SK-N-SH (cell line): ENCODE results near the gene HOXC10. TPM values are rescaled to one million over a fixed set of nuclear protein-coding genes. Genes with fewer than 3 reads are reported as not detected.

Source experiments
- CTCF ChIA-PET: fragments of 300-600, 350-600 bp; formaldehyde crosslinking; extraction: SDS; loops from one replicate; lab custom pipeline; 2021; lab: Yijun Ruan, JAX
- POLR2A ChIA-PET: fragments of 350-600 bp; sonication (Branson Sonifier 250); formaldehyde crosslinking; extraction: SDS; loops from one replicate; lab custom pipeline; 2020; ENCODE audit warnings: antibody characterized with exemption, inconsistent platforms; lab: Yijun Ruan, JAX
- DNase-seq: peaks from one replicate; pipeline ENCODE4 v3.0.0; 2012
- H2AFZ ChIP-seq: fragments of 200-600 bp; sonication (generic); 2 replicates; pipeline ENCODE4 v1.8.1; 2016; ENCODE audit warnings: antibody characterized with exemption, mild to moderate bottlenecking, low read depth
- H3F3A ChIP-seq: fragments of 200-600 bp; sonication (generic); replicated peaks from 2 replicates; pipeline ENCODE3; 2016; ENCODE audit warnings: antibody characterized with exemption, mild to moderate bottlenecking; ENCODE audit not compliant: insufficient read depth
- H3K27ac ChIP-seq, 2 experiments: fragments of 200-500 bp in 1 of 2; fragments of 200-600 bp in 1 of 2; sonication (Bioruptor generic) in 1 of 2; sonication (generic), shearing (Covaris generic) in 1 of 2; 2 replicates each; pipeline versions ENCODE4 v1.5.1 to v1.6.1; 2014 to 2016; ENCODE audit warnings: low read depth in 2 of 2, inconsistent platforms in 1 of 2, low read length in 1 of 2, mild to moderate bottlenecking in 1 of 2, mixed read lengths in 1 of 2
- H3K27me3 ChIP-seq: fragments of 200-600 bp; sonication (generic), shearing (Covaris generic); 2 replicates; pipeline ENCODE4 v1.6.1; 2016; ENCODE audit warnings: mixed run types; ENCODE audit not compliant: insufficient read depth
- H3K36me3 ChIP-seq, 2 experiments: fragments of 200-500 bp in 1 of 2; fragments of 200-600 bp in 1 of 2; sonication (Bioruptor generic) in 1 of 2; sonication (generic) in 1 of 2; replicated peaks in 1 of 2; 2 replicates each; pipeline versions ENCODE3 to v1.5.1; 2014 to 2016; ENCODE audit warnings: low read length in 1 of 2, mild to moderate bottlenecking in 1 of 2; ENCODE audit not compliant: insufficient read depth in 2 of 2, control insufficient read depth in 1 of 2
- H3K4me1 ChIP-seq, 2 experiments: fragments of 200-500 bp in 1 of 2; fragments of 200-600 bp in 1 of 2; sonication (Bioruptor generic) in 1 of 2; sonication (generic), shearing (Covaris generic) in 1 of 2; 2 replicates each; pipeline versions ENCODE4 v1.5.1 to v1.6.1; 2014 to 2016; ENCODE audit warnings: low read depth in 1 of 2, low read length in 1 of 2, mixed run types in 1 of 2; ENCODE audit not compliant: insufficient read depth in 2 of 2, control insufficient read depth in 1 of 2
- H3K4me2 ChIP-seq: fragments of 200-600 bp; sonication (generic), shearing (Covaris generic); 2 replicates; pipeline ENCODE4 v1.6.1; 2017; ENCODE audit warnings: mixed run types
- H3K4me3 ChIP-seq, 2 experiments: fragments of 200-500 bp in 1 of 2; fragments of 200-600 bp in 1 of 2; sonication (Bioruptor generic) in 1 of 2; sonication (generic), shearing (Covaris generic) in 1 of 2; 2 replicates each; pipeline versions ENCODE4 v1.5.1 to v1.8.1; 2014 to 2016; ENCODE audit warnings: low read depth in 2 of 2, inconsistent platforms in 1 of 2, low read length in 1 of 2, mild to moderate bottlenecking in 1 of 2, mixed read lengths in 1 of 2, moderate library complexity in 1 of 2
- H3K79me2 ChIP-seq: fragments of 200-600 bp; sonication (generic); 2 replicates; pipeline ENCODE4 v1.8.1; 2017; ENCODE audit warnings: mild to moderate bottlenecking; ENCODE audit not compliant: insufficient read depth
- H3K9ac ChIP-seq: fragments of 200-600 bp; sonication (generic); 2 replicates; pipeline ENCODE4 v1.6.1; 2017; ENCODE audit warnings: mixed run types
- H3K9me2 ChIP-seq: fragments of 200-600 bp; sonication (generic); 2 replicates; pipeline ENCODE4 v1.6.1; 2017; ENCODE audit warnings: mixed run types
- H3K9me3 ChIP-seq: fragments of 200-600 bp; sonication (generic); 2 replicates; pipeline ENCODE4 v1.6.1; 2017; ENCODE audit warnings: mixed run types, mild to moderate bottlenecking, moderate library complexity
- H4K20me1 ChIP-seq: fragments of 200-600 bp; sonication (generic); 2 replicates; pipeline ENCODE4 v1.6.1; 2017; ENCODE audit warnings: mild to moderate bottlenecking, mixed run types; ENCODE audit not compliant: insufficient read depth
- CHD2 ChIP-seq: fragments of 150-350 bp; IDR thresholded peaks from 2 replicates; pipeline ENCODE4 v1.6.1; 2018; ENCODE audit warnings: low read length; ENCODE audit not compliant: partially characterized antibody
- ELF1 ChIP-seq: IDR thresholded peaks from 2 replicates; pipeline ENCODE4 v1.4.0; 2012
- EP300 ChIP-seq, 2 experiments: IDR thresholded peaks; 2 replicates each; pipeline versions ENCODE4 v1.4.0 to v1.6.1; 2012; ENCODE audit warnings: borderline replicate concordance in 1 of 2, low read depth in 1 of 2, low read length in 1 of 2
- EZH2phosphoT487 ChIP-seq: fragments of 200-600 bp; sonication (generic); IDR thresholded peaks from 2 replicates; pipeline ENCODE4 v1.6.1; 2017; ENCODE audit warnings: low read depth, mixed run types, mild to moderate bottlenecking, antibody characterized with exemption, moderate library complexity, borderline replicate concordance
- FOSL2 ChIP-seq: IDR thresholded peaks from 2 replicates; pipeline ENCODE4 v1.4.0; 2012; ENCODE audit warnings: low read depth, mild to moderate bottlenecking, moderate library complexity, borderline replicate concordance
- GABPA ChIP-seq: IDR thresholded peaks from 2 replicates; pipeline ENCODE4 v1.4.0; 2012; ENCODE audit warnings: low read depth, mild to moderate bottlenecking
- GATA2 ChIP-seq: sonication (generic); formaldehyde crosslinking; IDR thresholded peaks from 2 replicates; pipeline ENCODE4 v1.5.0; 2020; ENCODE audit warnings: mild to moderate bottlenecking, missing genetic modification reagents
- MXI1 ChIP-seq: IDR thresholded peaks from 2 replicates; pipeline ENCODE4 v1.6.1; 2012; ENCODE audit warnings: mild to moderate bottlenecking, low read depth, low read length, improper control_type of control experiment
- NFIC ChIP-seq: IDR thresholded peaks from 2 replicates; pipeline ENCODE4 v1.4.0; 2012; ENCODE audit warnings: borderline replicate concordance
- NRF1 ChIP-seq: IDR thresholded peaks from 2 replicates; pipeline ENCODE4 v1.6.1; 2012; ENCODE audit warnings: low read depth, mild to moderate bottlenecking, low read length
- POLR2AphosphoS5 ChIP-seq: IDR thresholded peaks from 2 replicates; pipeline ENCODE4 v1.6.1; 2012; ENCODE audit warnings: low read depth, low read length
- RCOR1 ChIP-seq: fragments of 150-350 bp; IDR thresholded peaks from 2 replicates; pipeline ENCODE4 v1.6.1; 2017; ENCODE audit warnings: antibody characterized with exemption, low read length
- RFX5 ChIP-seq: IDR thresholded peaks from 2 replicates; pipeline ENCODE4 v1.6.1; 2012; ENCODE audit warnings: mild to moderate bottlenecking, improper control_type of control experiment, low read length
- SIN3A ChIP-seq: IDR thresholded peaks from 2 replicates; pipeline ENCODE4 v1.6.1; 2012; ENCODE audit warnings: low read depth, mild to moderate bottlenecking, low read length, moderate library complexity, borderline replicate concordance
- TAF1 ChIP-seq: IDR thresholded peaks from 2 replicates; pipeline ENCODE4 v1.6.1; 2012; ENCODE audit warnings: low read depth, mild to moderate bottlenecking, low read length, moderate library complexity, borderline replicate concordance
- TCF12 ChIP-seq: IDR thresholded peaks from 2 replicates; pipeline ENCODE4 v1.4.0; 2012
- YY1 ChIP-seq: IDR thresholded peaks from 2 replicates; pipeline ENCODE4 v1.4.0; 2012; ENCODE audit warnings: low read depth, mild to moderate bottlenecking
- WGBS: methylation state at CpG from one replicate; pipeline ENCODE4 v1.1.6; 2017; ENCODE audit warnings: low lambda C conversion rate; 5-methylcytosine and 5-hydroxymethylcytosine counted together
- polyA plus RNA-seq, 3 experiments: library from polyadenylated mRNA; depleted of rRNA; stranded (reverse); fragments of >200 nt; gene quantifications; 2 replicates each; pipeline ENCODE4 v1.2.3, GENCODE V29; 2012
- TF ChIP-seq, protein P1 (sequence below): IDR thresholded peaks from 2 replicates; pipeline ENCODE4 v1.4.0; 2012; ENCODE audit warnings: low read depth
- TF ChIP-seq, protein P2 (sequence below): IDR thresholded peaks from 2 replicates; pipeline ENCODE4 v1.4.0; 2012; ENCODE audit warnings: low read depth, borderline replicate concordance
- TF ChIP-seq, protein P3 (sequence below): fragments of 150-350 bp; IDR thresholded peaks from 2 replicates; pipeline ENCODE4 v1.6.1; 2017; ENCODE audit warnings: antibody characterized with exemption, low read length, low read depth, borderline replicate concordance
- TF ChIP-seq, protein P4 (sequence below): IDR thresholded peaks from 2 replicates; pipeline ENCODE4; 2012

The HOXC10 gene
- polyA plus RNA-seq, 1 of the 3 experiments (the other 2 are of a cell fraction) = 0.03 TPM

DNA sequence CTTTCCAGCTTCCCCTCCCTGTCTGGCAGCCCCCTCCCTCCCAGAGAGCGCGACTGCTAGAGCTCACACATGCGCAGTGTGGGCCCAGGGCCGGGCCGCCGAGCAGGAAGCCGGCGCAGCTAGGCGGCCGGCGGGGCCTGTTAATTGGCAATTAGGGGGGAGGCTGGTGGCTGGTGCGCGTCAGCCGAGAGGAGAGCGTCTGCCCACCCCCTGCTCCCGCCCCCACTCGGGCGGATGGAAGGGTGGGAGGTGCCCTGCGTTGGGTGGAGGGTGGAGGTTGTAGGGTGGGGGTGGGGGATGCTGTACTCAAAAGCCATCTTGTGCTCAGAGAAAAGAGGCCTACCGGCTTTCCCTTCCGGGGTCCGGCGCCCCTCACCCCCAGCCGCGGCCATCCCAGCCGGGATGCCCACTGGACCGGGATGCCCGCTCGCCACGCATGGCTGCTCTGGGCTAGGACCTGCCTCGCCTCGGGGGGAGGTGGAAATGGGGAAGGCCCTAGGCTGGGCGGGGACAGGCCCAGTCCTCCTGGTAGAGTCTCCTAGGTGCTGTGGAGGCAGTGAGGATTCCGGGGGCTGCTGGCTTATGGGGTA, 33.0 kb downstream of the HOXC10 start:
- WGBS = 0% methylated on average over 6 of the region's 34 CpGs
- Histone ChIP-seq H3K79me2 (peaks cover 10% of the 10 kb centered on the region; the same call in 1 of the 2 replicates), H3K27ac (peak overlapping the region; percentile 89 to 99), H3K9ac (peak overlapping the region; percentile 98), H3K36me3 (no peaks in the 10 kb centered on the region), H3K4me2 (peak overlapping the region; percentile 99), H3K27me3 (no peaks in the 10 kb centered on the region), H3F3A (peaks cover 9% of the 10 kb centered on the region), H4K20me1 (no peaks in the 10 kb centered on the region), H2AFZ (peak overlapping the region; percentile 94), H3K4me1 (peaks cover 7 to 36% of the 10 kb centered on the region in 2 experiments; a peak in 2 of 4 replicates), H3K4me3 (peak overlapping the region; percentile 69 to 85), H3K9me3 (no peaks in the 10 kb centered on the region), H3K9me2 (no peaks in the 10 kb centered on the region)
- DNase-seq = peak; percentile 99
- peak; percentile 77 for TF ChIP-seq YY1
- TF ChIP-seq, protein P1, sequence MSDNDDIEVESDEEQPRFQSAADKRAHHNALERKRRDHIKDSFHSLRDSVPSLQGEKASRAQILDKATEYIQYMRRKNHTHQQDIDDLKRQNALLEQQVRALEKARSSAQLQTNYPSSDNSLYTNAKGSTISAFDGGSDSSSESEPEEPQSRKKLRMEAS = 0 out of 2 replicates have a peak, but pooled peaks have one; percentile 19
- no peak for TF ChIP-seq GATA2 (CRISPR knock-in tag)
- peak; percentile 53; the same call in 1 of the 2 replicates for TF ChIP-seq SIN3A
- TF ChIP-seq TCF12 = 0 out of 2 replicates have a peak, but pooled peaks have one; percentile 33
- TF ChIP-seq, protein P2, sequence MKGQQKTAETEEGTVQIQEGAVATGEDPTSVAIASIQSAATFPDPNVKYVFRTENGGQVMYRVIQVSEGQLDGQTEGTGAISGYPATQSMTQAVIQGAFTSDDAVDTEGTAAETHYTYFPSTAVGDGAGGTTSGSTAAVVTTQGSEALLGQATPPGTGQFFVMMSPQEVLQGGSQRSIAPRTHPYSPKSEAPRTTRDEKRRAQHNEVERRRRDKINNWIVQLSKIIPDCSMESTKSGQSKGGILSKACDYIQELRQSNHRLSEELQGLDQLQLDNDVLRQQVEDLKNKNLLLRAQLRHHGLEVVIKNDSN = no peak
- no peak; the same call in 1 of the 2 replicates for TF ChIP-seq RCOR1
- TF ChIP-seq MXI1 = no peak; the same call in 1 of the 2 replicates
- peak; percentile 76 for TF ChIP-seq POLR2AphosphoS5
- no peak for TF ChIP-seq RFX5
- peak; percentile 58 for TF ChIP-seq GABPA
- TF ChIP-seq NRF1 = peak; percentile 92
- TF ChIP-seq CHD2 = peak; percentile 85
- peak in 1 of 2 experiments; percentile 30; a peak in 1 of 4 replicates for TF ChIP-seq EP300 (IDR thresholded peaks at IDR 0.05; ENCODE audit: borderline replicate concordance in 1 of 2, low read depth in 1 of 2, low read length in 1 of 2)
- peak; percentile 75; the same call in 1 of the 2 replicates for TF ChIP-seq TAF1
- TF ChIP-seq ELF1 = peak; percentile 66
- POLR2A ChIA-PET = interaction anchor here (0.6 to 1.8 kb wide), 9 partner anchors 10 to 262 kb away, joined by 3 to 11 read pairs (median 3); partner anchors contain the start of genes CBX5, HNRNPA1, HOXC5 and HOXC6
- CTCF ChIA-PET = interaction anchor here (0.7 to 24.5 kb wide), 11 partner anchors 9 to 342 kb away, joined by 3 to 568 read pairs (median 6); partner anchors contain the start of genes HOXC5, HOXC9 and SMUG1

DNA sequence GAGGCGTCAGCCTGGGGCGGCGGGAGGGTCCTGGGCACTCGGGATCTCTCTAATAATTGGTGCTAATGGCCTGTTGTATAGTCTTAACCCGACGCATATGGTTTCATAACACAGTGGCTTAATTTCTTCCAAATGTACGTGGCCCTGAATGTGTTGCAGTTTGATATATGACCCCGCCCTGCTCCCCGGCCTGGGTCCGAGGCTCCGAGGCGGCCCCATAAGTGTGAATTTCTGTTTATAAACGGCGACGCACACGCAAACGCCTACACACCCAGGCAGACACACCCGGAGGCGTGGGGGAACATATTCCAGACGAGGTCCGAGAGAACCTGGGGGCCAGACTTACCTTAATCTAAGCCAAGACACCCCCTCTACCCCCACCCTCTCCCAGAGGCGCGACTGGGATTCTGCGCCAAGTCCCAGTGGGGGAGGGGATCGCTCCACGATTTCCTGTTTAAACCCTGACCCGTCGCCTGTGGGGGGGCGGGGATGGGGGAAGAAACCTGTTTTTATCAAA, 33.6 kb downstream of the HOXC10 start:
- no peaks in the 10 kb centered on the region for H3K9me3 ChIP-seq
- peaks cover 9% of the 10 kb centered on the region for H3F3A ChIP-seq
- H3K79me2 ChIP-seq = peaks cover 10% of the 10 kb centered on the region; the same call in 1 of the 2 replicates
- peak overlapping the region; percentile 99 for H3K4me2 ChIP-seq
- H3K9ac ChIP-seq = peak overlapping the region; percentile 98
- peak overlapping the region; percentile 90; the same call in 1 of the 2 replicates for H2AFZ ChIP-seq
- H3K9me2 ChIP-seq = no peaks in the 10 kb centered on the region
- WGBS = 46% methylated on average over 28 of the region's 29 CpGs
- no peaks in the 10 kb centered on the region for H3K27me3 ChIP-seq
- H3K4me1 ChIP-seq = peaks cover 7 to 36% of the 10 kb centered on the region in 2 experiments; a peak in 2 of 4 replicates
- POLR2A ChIA-PET = no interaction called here
- no peaks in the 10 kb centered on the region for H3K36me3 ChIP-seq
- CTCF ChIA-PET = interaction anchor here (0.8 to 24.5 kb wide), 3 partner anchors 18 to 177 kb away, joined by 6 to 568 read pairs (median 548); partner anchors contain the start of genes HOXC9 and SMUG1
- H3K27ac ChIP-seq = peak overlapping the region; percentile 89 to 99
- H4K20me1 ChIP-seq = no peaks in the 10 kb centered on the region
- H3K4me3 ChIP-seq = peak overlapping the region; percentile 69 to 85
- DNase-seq = peak; percentile 66
- TF ChIP-seq TCF12 (no peak), YY1 (no peak), FOSL2 (no peak), NRF1 (no peak), EP300 (IDR thresholded peaks at IDR 0.05; ENCODE audit: borderline replicate concordance in 1 of 2, low read depth in 1 of 2, low read length in 1 of 2) (no peak), EZH2phosphoT487 (no peak), NFIC (no peak)
- TF ChIP-seq, protein P3, sequence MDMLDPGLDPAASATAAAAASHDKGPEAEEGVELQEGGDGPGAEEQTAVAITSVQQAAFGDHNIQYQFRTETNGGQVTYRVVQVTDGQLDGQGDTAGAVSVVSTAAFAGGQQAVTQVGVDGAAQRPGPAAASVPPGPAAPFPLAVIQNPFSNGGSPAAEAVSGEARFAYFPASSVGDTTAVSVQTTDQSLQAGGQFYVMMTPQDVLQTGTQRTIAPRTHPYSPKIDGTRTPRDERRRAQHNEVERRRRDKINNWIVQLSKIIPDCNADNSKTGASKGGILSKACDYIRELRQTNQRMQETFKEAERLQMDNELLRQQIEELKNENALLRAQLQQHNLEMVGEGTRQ = no peak
- TF ChIP-seq, protein P4, sequence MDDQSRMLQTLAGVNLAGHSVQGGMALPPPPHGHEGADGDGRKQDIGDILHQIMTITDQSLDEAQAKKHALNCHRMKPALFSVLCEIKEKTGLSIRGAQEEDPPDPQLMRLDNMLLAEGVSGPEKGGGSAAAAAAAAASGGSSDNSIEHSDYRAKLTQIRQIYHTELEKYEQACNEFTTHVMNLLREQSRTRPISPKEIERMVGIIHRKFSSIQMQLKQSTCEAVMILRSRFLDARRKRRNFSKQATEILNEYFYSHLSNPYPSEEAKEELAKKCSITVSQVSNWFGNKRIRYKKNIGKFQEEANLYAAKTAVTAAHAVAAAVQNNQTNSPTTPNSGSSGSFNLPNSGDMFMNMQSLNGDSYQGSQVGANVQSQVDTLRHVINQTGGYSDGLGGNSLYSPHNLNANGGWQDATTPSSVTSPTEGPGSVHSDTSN = no peak
- TF ChIP-seq, protein P2 = no peak
